IPS DF 6.9 (cell line): ENCODE data around the gene NTM.

Experiments
- DNase-seq: peaks from one replicate; pipeline ENCODE4 v3.0.0-alpha.2; 2013; ENCODE audit warnings: low read depth, low spot score
- H3K27ac ChIP-seq: one replicate; pipeline ENCODE4 v1.5.1; 2013; ENCODE audit warnings: low read length, control low read depth
- H3K27me3 ChIP-seq: 2 replicates; pipeline ENCODE4 v1.6.1; 2013; ENCODE audit warnings: mild to moderate bottlenecking, low read length; ENCODE audit not compliant: control insufficient read depth, insufficient read depth
- H3K36me3 ChIP-seq: 2 replicates; pipeline ENCODE4 v1.6.1; 2013; ENCODE audit warnings: low read length; ENCODE audit not compliant: control insufficient read depth, insufficient read depth
- H3K4me1 ChIP-seq: 2 replicates; pipeline ENCODE4 v1.6.1; 2013; ENCODE audit warnings: low read length; ENCODE audit not compliant: control insufficient read depth, insufficient read depth
- H3K4me3 ChIP-seq: 2 replicates; pipeline ENCODE4 v1.5.1; 2013; ENCODE audit warnings: mild to moderate bottlenecking, low read length
- H3K9me3 ChIP-seq: 2 replicates; pipeline ENCODE4 v1.6.1; 2013; ENCODE audit warnings: low read length, inconsistent platforms; ENCODE audit not compliant: control insufficient read depth, insufficient read depth
- WGBS: extraction: QIAGEN DNeasy Blood & Tissue Kit; methylation state at CpG from one replicate; pipeline ENCODE4 v1.1.7; 2013; ENCODE audit warnings: mixed read lengths, missing lambda C conversion rate; ENCODE audit not compliant: insufficient read length, insufficient coverage; 5-methylcytosine and 5-hydroxymethylcytosine counted together

The NTM gene

GRCh38 chr11:131889760-131890581, 519.6 kb downstream of the NTM start:
- Histone ChIP-seq H3K27me3 (no peaks in the 10 kb centered on the region), H3K4me1 (peaks cover 4% of the 10 kb centered on the region), H3K27ac (no peak overlapping the region), H3K4me3 (no peak overlapping the region), H3K9me3 (no peaks in the 10 kb centered on the region), H3K36me3 (no peaks in the 10 kb centered on the region)
- no peak for DNase-seq
- WGBS, result no CpG with 5 or more reads among the region's 4 CpGs

GRCh38 chr11:131893103-131893890, 522.9 kb downstream of the NTM start:
- Histone ChIP-seq H3K27ac (no peak overlapping the region), H3K9me3 (no peaks in the 10 kb centered on the region), H3K27me3 (no peaks in the 10 kb centered on the region), H3K4me1 (peaks cover 4% of the 10 kb centered on the region), H3K4me3 (no peak overlapping the region), H3K36me3 (no peaks in the 10 kb centered on the region)
- no peak for DNase-seq
- WGBS, result 100% methylated on average over 2 of the region's 8 CpGs

- peaks cover 4% of the 10 kb centered on the region for H3K4me1 ChIP-seq
- H3K27me3 ChIP-seq, result no peaks in the 10 kb centered on the region
- H3K9me3 ChIP-seq, result no peaks in the 10 kb centered on the region
- H3K36me3 ChIP-seq, result no peaks in the 10 kb centered on the region
- H3K4me3 ChIP-seq, result no peak overlapping the region
- no CpG with 5 or more reads among the region's 5 CpGs for WGBS
- no peak overlapping the region for H3K27ac ChIP-seq
- DNase-seq, result no peak
Measured at GRCh38 chr11:131893988-131894387, 523.6 kb downstream of the NTM start.

- no peak for DNase-seq
- H3K9me3 ChIP-seq, result no peaks in the 10 kb centered on the region
- H3K27me3 ChIP-seq, result no peaks in the 10 kb centered on the region
- peaks cover 3% of the 10 kb centered on the region for H3K4me1 ChIP-seq
- no CpG with 5 or more reads among the region's 10 CpGs for WGBS
- H3K36me3 ChIP-seq, result no peaks in the 10 kb centered on the region
- H3K4me3 ChIP-seq, result no peak overlapping the region
- H3K27ac ChIP-seq, result no peak overlapping the region
Measured at GRCh38 chr11:131894615-131895544, 524.5 kb downstream of the NTM start.

GRCh38 chr11:131895865-131896264, 525.5 kb downstream of the NTM start:
- no peaks in the 10 kb centered on the region for H3K36me3 ChIP-seq
- no peak overlapping the region for H3K4me3 ChIP-seq
- peaks cover 2% of the 10 kb centered on the region; the same call in 1 of the 2 replicates for H3K4me1 ChIP-seq
- WGBS, result no CpG with 5 or more reads among the region's 2 CpGs
- DNase-seq, result no peak
- no peaks in the 10 kb centered on the region for H3K27me3 ChIP-seq
- H3K9me3 ChIP-seq, result no peaks in the 10 kb centered on the region
- H3K27ac ChIP-seq, result no peak overlapping the region

GRCh38 chr11:131896978-131897615, 526.7 kb downstream of the NTM start:
- WGBS, result no CpG with 5 or more reads among the region's 8 CpGs
- no peak overlapping the region for H3K27ac ChIP-seq
- H3K27me3 ChIP-seq, result no peaks in the 10 kb centered on the region
- H3K9me3 ChIP-seq, result no peaks in the 10 kb centered on the region
- H3K4me1 ChIP-seq, result peaks cover 2% of the 10 kb centered on the region; the same call in 1 of the 2 replicates
- no peak for DNase-seq
- no peaks in the 10 kb centered on the region for H3K36me3 ChIP-seq
- no peak overlapping the region for H3K4me3 ChIP-seq

- Histone ChIP-seq H3K27ac (no peak overlapping the region), H3K36me3 (no peaks in the 10 kb centered on the region), H3K4me3 (no peak overlapping the region), H3K9me3 (no peaks in the 10 kb centered on the region), H3K27me3 (no peaks in the 10 kb centered on the region), H3K4me1 (peaks cover 2% of the 10 kb centered on the region; the same call in 1 of the 2 replicates)
- DNase-seq, result no peak
- 100% methylated on average over 1 of the region's 5 CpGs for WGBS
Measured at GRCh38 chr11:131897956-131898355, 527.5 kb downstream of the NTM start.

GRCh38 chr11:131898949-131899348, 528.5 kb downstream of the NTM start:
- Histone ChIP-seq H3K36me3 (no peaks in the 10 kb centered on the region), H3K27me3 (no peaks in the 10 kb centered on the region), H3K27ac (no peak overlapping the region), H3K4me3 (no peak overlapping the region), H3K4me1 (peaks cover 2% of the 10 kb centered on the region; the same call in 1 of the 2 replicates), H3K9me3 (no peaks in the 10 kb centered on the region)
- WGBS, result no CpG with 5 or more reads among the region's 7 CpGs
- DNase-seq, result no peak

GRCh38 chr11:131899950-131900580, 529.6 kb downstream of the NTM start:
- Histone ChIP-seq H3K4me1 (peaks cover 6% of the 10 kb centered on the region), H3K27me3 (no peaks in the 10 kb centered on the region), H3K36me3 (no peaks in the 10 kb centered on the region), H3K4me3 (no peak overlapping the region), H3K9me3 (no peaks in the 10 kb centered on the region), H3K27ac (no peak overlapping the region)
- WGBS, result no CpG with 5 or more reads among the region's 6 CpGs
- no peak for DNase-seq
